ENCODE data around the gene RNF207.
A peak's percentile ranks its signal among the peaks of the same experiment; 100 is the strongest.
"Not testable (repeated sequence)": the region's sequence is repeated elsewhere in the genome, so short reads cannot be mapped to it uniquely, and the experiment has no call there.

Gene RNF207

DNA sequence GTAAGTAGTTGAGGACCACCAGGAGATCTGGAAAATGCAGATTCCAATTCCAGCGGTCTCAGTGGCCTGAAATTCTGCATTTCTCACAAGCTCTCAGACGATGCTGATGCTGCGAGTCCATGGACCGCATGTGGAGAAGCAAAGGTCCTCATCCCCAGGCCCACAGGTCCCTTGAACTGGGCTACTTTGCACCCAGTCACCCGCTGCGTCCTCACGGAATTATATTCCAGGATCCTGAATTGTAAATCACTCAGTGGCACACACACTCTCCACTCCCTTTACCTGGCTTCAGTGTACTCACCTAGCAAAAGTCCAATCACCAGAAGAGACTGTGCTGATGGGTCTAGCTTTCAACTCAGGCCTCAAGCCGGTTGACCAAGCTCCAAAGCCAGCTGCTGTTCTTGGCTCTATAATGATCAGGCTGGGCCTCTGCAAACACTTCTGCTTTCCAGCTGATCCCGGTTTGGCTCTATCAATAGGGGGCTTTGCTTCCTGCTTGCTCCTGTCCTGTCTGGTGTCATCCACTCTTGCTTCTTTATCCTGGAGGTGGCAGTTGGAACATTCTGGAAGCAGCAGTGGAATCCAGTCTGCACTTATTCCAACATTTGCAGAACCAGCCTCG is 5.6 kb upstream of the RNF207 start:
- peak; percentile 30 to 39 for DNase-seq

- no peak for DNase-seq
These were observed 3.7 kb upstream of the RNF207 start for GRCh38 chr1:6202256-6202655.

GRCh38 chr1:6206520-6206855 is 569 bp downstream of the RNF207 start:
- no peak for DNase-seq

DNA sequence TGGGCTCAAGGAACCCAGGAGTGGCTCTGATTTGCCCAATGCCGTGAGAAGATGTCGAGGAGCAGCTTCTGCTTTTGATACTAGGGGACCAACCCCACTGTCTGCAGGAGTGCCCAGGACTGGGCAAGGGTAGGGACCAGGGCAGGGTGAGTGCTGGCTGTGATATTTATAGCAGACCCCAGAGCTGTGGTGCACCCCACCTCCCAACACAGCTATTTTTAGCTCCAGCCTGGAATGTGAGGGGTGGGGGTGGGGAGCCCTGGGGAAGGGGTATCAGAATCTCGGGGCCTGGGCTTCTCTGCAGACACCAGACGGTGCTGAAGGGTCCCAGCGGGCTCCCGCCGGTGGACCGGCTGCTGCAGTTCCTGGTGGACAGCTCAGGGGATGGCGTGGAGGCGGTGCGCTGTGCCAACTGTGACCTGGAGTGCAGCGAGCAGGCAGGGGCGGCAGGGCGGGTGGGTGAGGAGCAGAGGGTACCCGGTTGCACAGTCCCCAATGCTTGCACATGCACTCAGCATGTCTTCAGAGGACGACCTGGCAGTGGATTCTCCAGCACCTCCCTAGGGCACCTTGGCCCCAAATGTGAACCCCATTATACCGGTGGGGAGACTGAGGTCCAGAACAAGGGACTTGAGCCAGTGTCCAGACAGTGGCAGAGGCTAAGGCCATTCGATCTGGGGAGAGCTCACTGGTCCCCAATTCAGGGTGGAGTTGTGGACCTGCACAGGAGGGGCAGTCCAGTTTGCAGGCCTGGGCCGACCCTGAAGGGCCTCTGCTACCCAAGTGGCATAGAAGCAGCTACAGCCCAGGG is 1.4 kb downstream of the RNF207 start:
- no peak for DNase-seq

DNA sequence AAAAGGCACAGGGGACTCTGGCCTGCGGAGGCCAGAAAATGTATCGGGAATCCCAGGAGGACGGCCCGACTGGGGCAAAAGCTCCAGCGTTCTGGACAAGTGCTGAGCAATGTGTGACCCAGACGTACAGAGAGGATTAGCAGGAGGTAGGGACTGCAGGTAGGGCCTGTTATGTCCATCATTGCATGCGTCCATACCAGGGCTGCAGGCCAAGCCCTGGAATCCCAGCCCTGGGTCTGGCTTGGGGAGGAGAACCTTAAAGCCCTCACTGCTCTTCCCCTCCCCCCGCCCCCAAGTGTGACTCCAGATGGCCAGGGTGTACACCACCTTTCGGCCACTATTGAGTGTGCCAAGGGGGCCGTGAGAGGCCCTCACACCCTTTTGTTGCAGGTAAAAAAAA is 2.0 kb downstream of the RNF207 start:
- DNase-seq = no peak

GRCh38 chr1:6208723-6209660 is 3.1 kb downstream of the RNF207 start:
- DNase-seq = peak; percentile 27 to 45

GRCh38 chr1:6209661-6210580 is 4.0 kb downstream of the RNF207 start:
- DNase-seq = peak; percentile 31 to 35

GRCh38 chr1:6210591-6211355 is 4.9 kb downstream of the RNF207 start:
- DNase-seq = no peak

DNA sequence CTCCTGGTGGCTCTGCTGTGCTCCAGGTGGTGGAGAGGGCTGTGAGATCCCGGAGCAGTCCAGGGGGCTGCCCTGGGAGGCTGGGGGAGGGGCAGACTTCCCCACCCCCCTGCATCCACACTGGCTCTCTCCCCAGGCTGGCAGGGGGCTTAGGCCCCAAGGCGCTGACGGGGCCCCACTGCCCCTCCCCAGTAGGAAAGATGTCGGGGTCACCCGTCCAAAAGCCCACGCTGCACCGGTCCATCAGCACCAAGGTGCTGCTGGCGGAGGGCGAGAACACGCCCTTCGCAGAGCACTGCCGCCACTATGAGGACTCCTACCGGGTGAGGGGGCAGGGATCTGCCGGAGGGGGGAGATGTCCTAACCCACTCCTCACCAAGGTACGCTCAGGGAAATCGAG is 5.8 kb downstream of the RNF207 start:
- DNase-seq = no peak

DNA sequence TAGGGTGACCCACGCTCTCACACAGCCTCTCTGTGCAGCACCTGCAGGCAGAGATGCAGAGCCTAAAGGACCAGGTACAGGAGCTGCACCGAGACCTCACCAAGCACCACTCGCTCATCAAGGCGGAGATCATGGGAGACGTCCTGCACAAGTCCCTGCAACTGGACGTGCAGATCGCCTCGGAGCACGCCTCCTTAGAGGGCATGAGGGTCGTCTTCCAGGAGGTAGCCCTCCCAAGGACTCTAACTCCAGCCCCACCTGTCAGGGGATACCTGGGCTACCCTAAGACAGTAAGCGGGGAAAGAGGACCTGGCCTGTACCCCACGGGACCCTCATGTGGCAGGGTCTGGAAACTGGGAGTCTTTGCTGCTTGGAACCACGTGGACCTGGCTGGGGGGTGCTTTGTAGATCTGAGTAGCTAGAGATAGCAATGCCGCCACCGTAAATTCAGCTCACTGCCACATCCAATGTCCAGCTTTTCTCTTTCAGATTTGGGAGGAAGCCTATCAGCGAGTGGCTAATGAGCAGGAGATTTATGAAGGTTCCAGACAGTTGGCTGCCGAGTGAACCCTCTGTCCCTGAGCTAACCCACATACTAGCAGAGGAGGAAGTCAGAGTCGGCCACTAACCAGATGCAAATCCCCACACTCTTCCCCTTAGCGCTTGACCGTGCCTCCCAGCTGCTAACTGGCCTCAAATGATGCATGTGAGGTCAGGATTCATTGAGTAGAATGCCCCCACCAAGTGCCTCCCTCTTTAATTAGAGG is 6.5 kb downstream of the RNF207 start:
- DNase-seq = peak in 1 of 2 experiments; percentile 18

DNA sequence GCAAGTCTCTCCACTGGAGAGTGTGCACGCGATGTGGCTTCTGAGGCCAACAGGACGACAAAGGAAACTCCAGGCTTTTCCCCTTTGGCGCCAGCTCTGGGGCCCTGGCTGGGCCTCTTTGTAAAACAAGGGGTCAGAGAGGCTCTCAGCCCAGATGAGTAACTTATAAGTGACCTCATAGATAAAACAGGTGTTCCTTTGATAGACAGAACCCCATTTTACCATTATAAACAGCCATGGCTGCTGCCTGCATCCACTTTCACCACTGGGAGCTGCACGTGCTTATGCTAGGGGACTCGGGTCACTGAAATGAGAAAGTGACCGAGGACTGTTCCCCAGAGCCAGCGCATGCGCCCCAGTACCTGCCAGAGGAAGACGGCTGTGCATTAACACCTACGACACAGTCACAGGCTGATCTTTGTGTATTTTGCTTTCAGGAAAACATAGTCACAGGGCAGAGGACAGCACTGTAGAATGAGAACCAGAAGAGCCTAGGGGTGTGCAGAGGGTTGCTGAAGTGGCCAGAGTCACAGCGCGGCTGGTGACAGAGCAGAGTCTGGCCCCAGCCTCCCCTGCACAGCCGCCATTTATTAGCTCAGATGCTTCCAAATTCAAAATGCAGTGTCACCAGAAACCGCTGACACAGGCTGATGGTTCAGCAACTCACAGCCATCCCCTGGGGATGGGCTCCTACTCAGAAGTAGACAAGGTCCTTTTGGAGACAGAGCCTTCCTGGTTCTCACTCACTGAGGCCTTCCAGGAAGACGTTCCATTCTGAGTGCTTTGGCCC is 12.7 kb downstream of the RNF207 start:
- no peak for DNase-seq

GRCh38 chr1:6219641-6220040 is 13.7 kb downstream of the RNF207 start:
- DNase-seq = not testable (repeated sequence)

DNA sequence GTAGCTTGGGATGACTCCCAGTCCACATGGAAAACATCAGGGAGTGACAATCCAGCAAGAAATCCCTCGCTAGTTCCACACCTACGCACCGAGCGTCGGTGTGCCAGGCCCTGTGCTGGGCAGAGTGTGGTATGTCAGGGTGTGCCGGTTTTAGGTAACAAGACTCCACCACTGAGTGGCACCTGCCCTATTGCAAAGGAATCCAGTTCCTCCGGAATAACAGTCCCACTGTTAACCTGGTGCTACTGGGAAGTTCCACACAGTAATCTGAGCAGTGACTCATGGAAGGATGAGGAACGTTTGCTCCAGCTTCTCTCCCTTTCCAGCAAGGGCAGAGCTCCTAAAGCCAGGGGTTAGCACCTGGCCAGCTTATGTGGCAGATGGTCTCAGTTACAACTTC is 14.3 kb downstream of the RNF207 start:
- no peak for DNase-seq

DNA sequence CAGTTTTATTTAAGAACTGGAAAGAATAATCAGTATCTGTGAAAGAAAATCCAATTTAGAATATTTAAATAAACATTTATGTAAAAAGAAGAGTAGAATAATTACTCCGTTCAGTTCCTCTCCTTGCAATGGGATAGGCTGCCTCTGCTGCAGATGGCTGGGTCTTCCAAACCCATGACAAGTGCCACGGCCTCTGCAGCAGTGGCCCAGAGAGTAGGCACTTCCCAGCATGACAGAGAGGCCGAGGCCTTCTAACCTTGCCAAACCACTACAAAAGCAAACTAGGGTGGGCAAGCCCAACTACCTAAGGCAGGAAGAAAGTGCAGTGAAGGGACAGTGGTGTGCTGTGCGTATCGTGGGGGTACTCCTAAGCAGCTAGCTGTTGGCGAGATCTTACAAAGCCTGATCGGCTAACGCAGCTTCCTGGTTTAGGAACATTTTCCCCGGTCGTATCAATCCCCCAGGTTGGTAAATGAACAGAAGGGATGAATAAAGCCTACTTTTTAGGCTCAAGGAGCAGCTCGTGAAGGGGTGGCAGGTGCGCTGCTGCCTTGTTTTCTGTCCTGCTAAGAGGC is 15.4 kb downstream of the RNF207 start:
- no peak for DNase-seq

GRCh38 chr1:6222636-6223035 is 16.7 kb downstream of the RNF207 start:
- DNase-seq = no peak

DNA sequence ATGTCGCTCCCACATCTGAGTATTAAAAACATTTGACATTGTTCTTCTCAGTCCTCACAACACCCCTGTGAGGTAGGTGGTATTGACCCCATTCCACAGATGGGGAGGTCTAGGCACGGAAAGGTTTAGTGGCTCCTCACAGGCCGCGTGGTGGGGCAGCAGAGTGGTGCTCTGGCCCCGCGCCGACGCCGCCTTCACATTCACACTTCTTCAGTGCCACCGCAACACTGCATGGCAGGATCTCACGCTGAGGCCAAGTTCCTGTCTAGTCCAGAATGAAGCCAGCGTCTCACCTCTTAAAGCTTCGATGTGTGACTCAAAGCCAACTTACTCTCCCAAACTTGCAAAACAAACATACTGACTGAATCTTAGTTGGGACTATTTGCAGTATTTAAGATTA is 17.7 kb downstream of the RNF207 start:
- no peak for DNase-seq

DNA sequence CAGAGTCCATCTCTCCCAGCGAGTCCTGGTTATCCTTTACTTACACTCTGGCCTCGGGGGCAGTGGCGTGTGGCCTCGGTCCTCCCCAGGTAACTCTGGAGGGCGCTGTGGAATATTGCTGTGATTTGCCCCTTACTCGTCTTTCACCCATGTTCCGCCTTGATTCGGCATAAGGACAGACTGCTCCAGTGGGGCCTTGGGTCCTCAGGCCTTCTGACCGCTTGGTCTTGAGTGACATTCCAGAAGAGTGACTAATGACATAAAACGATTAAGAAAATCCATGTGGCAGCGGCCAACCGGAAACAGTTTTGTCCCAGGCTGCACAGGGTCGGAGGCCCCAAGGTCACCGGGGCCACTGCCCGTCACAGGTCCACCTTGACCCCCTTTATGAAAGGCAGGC is 18.8 kb downstream of the RNF207 start:
- DNase-seq = no peak

DNA sequence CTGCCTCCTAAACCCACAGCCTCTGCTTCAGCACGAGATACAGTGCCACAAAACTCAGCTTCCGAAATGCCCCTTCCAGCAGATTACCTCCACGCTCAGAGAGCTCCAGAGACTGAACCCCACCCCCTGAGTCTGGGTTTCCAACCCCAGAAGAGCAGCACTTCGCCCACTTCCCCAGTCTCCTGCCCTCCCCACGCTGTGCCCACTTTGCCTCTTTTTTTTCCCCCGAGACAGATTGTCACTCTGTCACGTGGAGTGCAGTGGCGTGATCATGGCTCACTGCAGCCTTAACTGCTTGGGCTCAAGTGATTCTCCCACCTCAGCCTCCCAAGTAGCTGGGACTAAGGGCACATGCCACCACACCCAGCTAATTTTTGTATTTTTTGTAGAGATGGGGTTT is 19.7 kb downstream of the RNF207 start:
- DNase-seq = no peak

GRCh38 chr1:6233376-6233775 is 27.5 kb downstream of the RNF207 start:
- no peak for DNase-seq

Measured in Kasumi-1 (cell line).